Esophagus muscularis mucosa (tissue), 4 donors: ENCODE data around the gene PGAM5. TPM values are rescaled to one million over a fixed set of nuclear protein-coding genes. Genes with fewer than 3 reads are reported as not detected.

Experiments
- DNase-seq: peaks from one replicate; pipeline ENCODE4 v3.0.0-alpha.2; 2017; ENCODE audit errors: extremely low spot score
- H3K27ac ChIP-seq, 4 donors: fragments of 200-600 bp; sonication (generic); replicated peaks in 1 of 4; 1 replicate in 3 of 4; 2 replicates in 1 of 4; pipeline ENCODE4 v1.5.1; 2016 to 2019; ENCODE audit warnings: mild to moderate bottlenecking in 1 of 4
- H3K27me3 ChIP-seq, 4 donors: fragments of 200-600 bp; sonication (generic); one replicate each; pipeline versions ENCODE4 v1.5.1 to v1.6.0; 2016 to 2019
- H3K36me3 ChIP-seq, 4 donors: fragments of 200-600 bp; sonication (generic); one replicate each; pipeline ENCODE4 v1.5.1; 2016 to 2019
- H3K4me1 ChIP-seq, 4 donors: fragments of 200-600 bp; sonication (generic); one replicate each; pipeline ENCODE4 v1.5.1; 2016 to 2019
- H3K4me3 ChIP-seq, 4 donors: fragments of 200-600 bp; sonication (generic); 1 replicate in 2 of 4; 2 replicates in 2 of 4; pipeline ENCODE4 v1.5.1; 2016 to 2019; ENCODE audit warnings: mild to moderate bottlenecking in 4 of 4, moderate library complexity in 1 of 4
- H3K9me3 ChIP-seq, 4 donors: fragments of 200-600 bp; sonication (generic); 1 replicate in 3 of 4; 2 replicates in 1 of 4; pipeline ENCODE4 v1.5.1; 2016 to 2019
- CTCF ChIP-seq, 3 experiments: fragments of 200-600 bp in 2 of 3; fragments of 450-650 bp in 1 of 3; sonication (generic) in 2 of 3; IDR thresholded peaks; one replicate each; pipeline ENCODE4 v1.5.1; 2017 to 2019; ENCODE audit warnings: antibody characterized with exemption in 3 of 3, mild to moderate bottlenecking in 2 of 3, moderate library complexity in 1 of 3
- EP300 ChIP-seq: sonication (generic); formaldehyde crosslinking; IDR thresholded peaks from one replicate; pipeline ENCODE4 v1.6.1; 2017; ENCODE audit warnings: antibody characterized with exemption
- POLR2A ChIP-seq: fragments of 450-650 bp; IDR thresholded peaks from one replicate; pipeline ENCODE4 v1.6.1; 2017; ENCODE audit warnings: antibody characterized with exemption, moderate library complexity, mild to moderate bottlenecking, low read depth
- POLR2AphosphoS5 ChIP-seq, 2 donors: sonication (generic); formaldehyde crosslinking; IDR thresholded peaks; one replicate each; pipeline ENCODE4 v1.6.1; 2017; ENCODE audit warnings: antibody characterized with exemption in 2 of 2
- WGBS: methylation state at CpG from one replicate; pipeline ENCODE4 v1.1.5; 2018; 5-methylcytosine and 5-hydroxymethylcytosine counted together
- intact Hi-C: fragments of 100-400 bp; cut with DNase I; formaldehyde crosslinking; loops from one replicate; pipeline ENCODE4 v1.15.1; 2023
- total RNA-seq, 4 donors: library from RNA; depleted of rRNA; stranded (reverse); fragments of >200 nt; gene quantifications; one replicate each; pipeline versions ENCODE4 v1.1.0 to v1.2.1, GENCODE V29; 2016

The PGAM5 gene
- total RNA-seq, 4 donors from 2014 or later = 19.9 to 37.0 (median 26.9) TPM

GRCh38 chr12:132720606-132721345 lies 10.1 kb downstream of the PGAM5 start:
- WGBS = 95% methylated on average over 21 of the region's 25 CpGs
- intact Hi-C loops = no loop called here
- H3K27ac ChIP-seq = no peak overlapping the region
- no peak overlapping the region for H3K4me3 ChIP-seq
- no peak for TF ChIP-seq POLR2A
- TF ChIP-seq CTCF (IDR thresholded peaks at IDR 0.05) = no peak
- TF ChIP-seq POLR2AphosphoS5 (IDR thresholded peaks at IDR 0.05) = no peak
- no peak for TF ChIP-seq EP300
- peaks cover 65 to 98% (median 97%) of the 10 kb centered on the region in 4 donors for H3K36me3 ChIP-seq
- H3K27me3 ChIP-seq = no peaks in the 10 kb centered on the region
- H3K9me3 ChIP-seq = no peaks in the 10 kb centered on the region
- DNase-seq = no peak
- H3K4me1 ChIP-seq = no peaks in the 10 kb centered on the region

GRCh38 chr12:132723015-132723763 lies 12.5 kb downstream of the PGAM5 start:
- WGBS = 90% methylated on average over 18 of the region's 30 CpGs
- TF ChIP-seq POLR2AphosphoS5 (IDR thresholded peaks at IDR 0.05) (no peak), EP300 (no peak), CTCF (IDR thresholded peaks at IDR 0.05) (no peak), POLR2A (no peak)
- no peak for DNase-seq
- Histone ChIP-seq H3K27ac (no peak overlapping the region), H3K4me1 (no peaks in the 10 kb centered on the region), H3K9me3 (no peaks in the 10 kb centered on the region), H3K36me3 (peaks cover 70 to 98% (median 96%) of the 10 kb centered on the region in 4 donors), H3K27me3 (no peaks in the 10 kb centered on the region), H3K4me3 (no peak overlapping the region)
- intact Hi-C loops = no loop called here

GRCh38 chr12:132723764-132724140 lies 13.1 kb downstream of the PGAM5 start:
- no peak for DNase-seq
- 96% methylated on average over 2 of the region's 2 CpGs for WGBS
- Histone ChIP-seq H3K27ac (no peak overlapping the region), H3K27me3 (no peaks in the 10 kb centered on the region), H3K36me3 (peaks cover 74 to 100% (median 99%) of the 10 kb centered on the region in 4 donors), H3K4me3 (no peak overlapping the region), H3K4me1 (no peaks in the 10 kb centered on the region), H3K9me3 (no peaks in the 10 kb centered on the region)
- intact Hi-C loops = no loop called here
- TF ChIP-seq CTCF (IDR thresholded peaks at IDR 0.05) (no peak), POLR2AphosphoS5 (IDR thresholded peaks at IDR 0.05) (no peak), EP300 (no peak), POLR2A (no peak)

- 89% methylated on average over 19 of the region's 30 CpGs for WGBS
- Histone ChIP-seq H3K4me1 (no peaks in the 10 kb centered on the region), H3K27ac (no peak overlapping the region), H3K27me3 (no peaks in the 10 kb centered on the region), H3K4me3 (no peak overlapping the region), H3K36me3 (peaks cover 77 to 99% (median 95%) of the 10 kb centered on the region in 4 donors), H3K9me3 (no peaks in the 10 kb centered on the region)
- intact Hi-C loops = no loop called here
- DNase-seq = no peak
- no peak for TF ChIP-seq POLR2AphosphoS5 (IDR thresholded peaks at IDR 0.05)
- no peak for TF ChIP-seq CTCF (IDR thresholded peaks at IDR 0.05)
- TF ChIP-seq EP300 = no peak
- no peak for TF ChIP-seq POLR2A
These were observed 14.0 kb downstream of the PGAM5 start for GRCh38 chr12:132724506-132725241.
